Neural crest cell (in vitro differentiated cells): ENCODE measurements around the gene SPTBN5. TPM values are rescaled to one million over a fixed set of nuclear protein-coding genes. Genes with fewer than 3 reads are reported as not detected.

Experiments
- DNase-seq: peaks from one replicate; pipeline ENCODE4 v3.0.0; 2021; ENCODE audit warnings: low read depth, mixed read lengths, low spot score
- H3K27ac Mint-ChIP-seq: one replicate; pipeline ENCODE4 v1.8.0; 2021; ENCODE audit warnings: mild to moderate bottlenecking, mixed read lengths; ENCODE audit not compliant: unreplicated experiment
- H3K27me3 Mint-ChIP-seq: 2 replicates; pipeline ENCODE4 v1.8.0; 2021; ENCODE audit warnings: low read depth, mild to moderate bottlenecking, mixed read lengths
- H3K36me3 Mint-ChIP-seq: 2 replicates; pipeline ENCODE4 v1.8.0; 2021; ENCODE audit warnings: low read depth, mild to moderate bottlenecking, mixed read lengths
- H3K4me1 Mint-ChIP-seq: 2 replicates; pipeline ENCODE4 v1.8.0; 2021; ENCODE audit warnings: mixed read lengths
- H3K4me3 Mint-ChIP-seq: one replicate; pipeline ENCODE4 v1.8.0; 2021; ENCODE audit warnings: mild to moderate bottlenecking, mixed read lengths
- H3K9me3 Mint-ChIP-seq: 2 replicates; pipeline ENCODE4 v1.8.0; 2021; ENCODE audit warnings: mixed read lengths
- total RNA-seq: library from RNA; stranded (reverse); gene quantifications from 2 replicates; pipeline ENCODE4 v1.2.1, GENCODE V29; 2021
- TF ChIP-seq, protein P1 (sequence below): fragments of 200-600 bp; sonication (generic); conservative IDR thresholded peaks from 2 replicates; pipeline ENCODE4 v1.5.0; 2021; ENCODE audit warnings: antibody characterized with exemption, mild to moderate bottlenecking

The SPTBN5 gene
- total RNA-seq, 1 donor from 2014 or later, result 0.77 TPM

DNA sequence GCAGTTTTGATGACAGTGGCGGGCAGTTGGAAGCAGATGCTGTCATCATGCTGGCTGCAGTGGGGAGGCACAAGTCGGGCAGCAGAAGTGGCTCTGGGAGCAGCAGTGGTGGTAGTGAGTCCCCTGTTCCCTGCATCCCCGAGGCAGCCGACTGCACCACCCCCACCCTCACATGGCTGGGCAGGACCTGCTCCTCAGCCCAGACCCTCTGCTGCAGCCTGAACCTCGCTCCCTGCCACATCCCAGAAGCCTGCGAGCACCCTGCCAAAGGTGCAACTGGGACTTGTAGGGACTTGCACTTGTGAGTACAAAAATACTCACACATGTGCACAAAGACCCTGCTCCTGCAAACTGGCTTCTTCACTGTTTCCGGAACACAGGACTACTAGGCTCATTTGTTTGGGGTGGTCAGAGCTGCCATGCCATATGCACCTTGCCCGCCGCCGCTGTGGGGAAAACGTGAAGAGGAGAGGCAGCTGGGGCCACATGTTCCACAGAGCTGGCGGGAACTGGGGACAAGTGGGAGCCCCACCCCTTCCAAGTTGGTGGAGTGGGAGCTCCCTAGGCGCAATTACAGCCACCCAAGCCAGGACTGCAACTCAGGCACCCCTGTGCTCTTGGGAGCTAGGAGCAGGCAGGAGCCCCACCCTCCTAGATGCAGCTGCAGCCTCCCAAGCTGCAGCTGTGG is 63.8 kb downstream of the SPTBN5 start:
- Mint-ChIP-seq H3K36me3 (no peaks in the 10 kb centered on the region), H3K27ac (no peak overlapping the region), H3K4me1 (peaks cover 12% of the 10 kb centered on the region), H3K9me3 (no peaks in the 10 kb centered on the region), H3K27me3 (peaks cover 10% of the 10 kb centered on the region), H3K4me3 (peak overlapping the region; percentile 34)
- TF ChIP-seq, protein P1, sequence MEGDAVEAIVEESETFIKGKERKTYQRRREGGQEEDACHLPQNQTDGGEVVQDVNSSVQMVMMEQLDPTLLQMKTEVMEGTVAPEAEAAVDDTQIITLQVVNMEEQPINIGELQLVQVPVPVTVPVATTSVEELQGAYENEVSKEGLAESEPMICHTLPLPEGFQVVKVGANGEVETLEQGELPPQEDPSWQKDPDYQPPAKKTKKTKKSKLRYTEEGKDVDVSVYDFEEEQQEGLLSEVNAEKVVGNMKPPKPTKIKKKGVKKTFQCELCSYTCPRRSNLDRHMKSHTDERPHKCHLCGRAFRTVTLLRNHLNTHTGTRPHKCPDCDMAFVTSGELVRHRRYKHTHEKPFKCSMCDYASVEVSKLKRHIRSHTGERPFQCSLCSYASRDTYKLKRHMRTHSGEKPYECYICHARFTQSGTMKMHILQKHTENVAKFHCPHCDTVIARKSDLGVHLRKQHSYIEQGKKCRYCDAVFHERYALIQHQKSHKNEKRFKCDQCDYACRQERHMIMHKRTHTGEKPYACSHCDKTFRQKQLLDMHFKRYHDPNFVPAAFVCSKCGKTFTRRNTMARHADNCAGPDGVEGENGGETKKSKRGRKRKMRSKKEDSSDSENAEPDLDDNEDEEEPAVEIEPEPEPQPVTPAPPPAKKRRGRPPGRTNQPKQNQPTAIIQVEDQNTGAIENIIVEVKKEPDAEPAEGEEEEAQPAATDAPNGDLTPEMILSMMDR, result no peak
- no peak for DNase-seq

DNA sequence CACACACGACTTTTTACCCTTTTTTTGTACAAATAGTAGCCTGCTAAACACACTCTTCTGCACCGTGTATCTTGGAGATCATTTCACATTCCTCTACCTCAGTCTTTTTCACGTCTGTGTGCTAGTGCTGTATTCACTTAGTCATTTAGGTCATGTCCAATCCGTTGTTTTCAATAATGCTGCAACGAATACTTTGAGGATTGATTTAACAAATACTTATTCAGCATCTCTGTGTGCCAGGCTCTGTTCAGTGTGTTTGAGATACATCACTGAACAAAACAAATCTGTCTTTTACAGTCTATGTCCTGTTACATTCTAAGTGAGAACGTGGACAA is 65.1 kb downstream of the SPTBN5 start:
- H3K27ac Mint-ChIP-seq, result no peak overlapping the region
- no peak for DNase-seq
- H3K36me3 Mint-ChIP-seq, result no peaks in the 10 kb centered on the region
- peaks cover 12% of the 10 kb centered on the region for H3K4me1 Mint-ChIP-seq
- TF ChIP-seq, protein P1, result no peak
- no peaks in the 10 kb centered on the region for H3K9me3 Mint-ChIP-seq
- peaks cover 10% of the 10 kb centered on the region for H3K27me3 Mint-ChIP-seq
- H3K4me3 Mint-ChIP-seq, result peak overlapping the region; percentile 94

DNA sequence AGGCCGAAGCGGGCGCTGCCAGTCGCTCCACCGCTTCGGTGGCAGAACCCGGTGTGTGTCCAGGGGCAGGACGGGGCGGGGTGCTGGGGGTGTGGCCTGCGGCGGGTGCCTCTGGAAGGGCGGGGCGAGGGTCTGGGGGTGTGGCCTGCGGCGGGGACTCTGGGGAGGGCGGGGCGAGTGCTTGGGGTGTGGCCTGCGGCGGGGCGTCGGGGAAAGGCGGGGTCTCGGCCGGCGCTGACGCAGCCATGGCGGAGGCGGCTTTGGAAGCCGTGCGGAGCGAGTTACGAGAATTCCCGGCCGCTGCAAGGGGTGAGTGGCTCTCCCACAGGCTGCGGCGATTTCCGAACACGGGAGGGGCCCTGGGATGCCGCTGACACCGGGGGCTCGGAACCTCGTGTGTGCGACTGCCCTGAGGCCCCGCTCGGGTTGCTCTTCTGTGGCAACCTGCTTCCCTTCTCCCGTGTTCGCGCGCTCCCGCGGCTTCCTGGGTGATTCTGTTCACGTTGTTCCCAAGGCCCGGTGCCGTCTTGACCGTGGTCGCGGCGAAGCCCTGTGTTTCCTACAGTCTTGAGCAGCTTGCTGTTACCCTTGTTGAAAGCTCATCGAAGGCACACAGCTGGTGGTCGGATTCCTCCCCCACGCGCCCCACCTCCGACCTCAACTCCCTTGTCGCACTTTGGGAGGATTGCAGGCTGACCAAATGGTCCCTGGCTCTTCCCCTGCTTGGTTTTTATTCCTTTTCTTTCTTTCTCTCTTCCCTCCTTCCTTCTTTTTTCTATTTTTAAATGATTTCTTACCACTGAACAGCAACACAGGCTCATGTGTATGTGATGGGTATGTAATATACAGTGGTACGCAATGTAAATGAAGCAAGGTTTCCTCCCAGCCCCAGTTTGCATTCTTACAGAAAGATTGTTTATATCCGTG is 65.7 kb downstream of the SPTBN5 start, which contains the start of gene JMJD7:
Gene JMJD7 (plus strand): TSS at position 213 of the 927 bp plus-strand sequence. CDS start 33 bp downstream, at position 246.
- H3K27me3 Mint-ChIP-seq, result peaks cover 10% of the 10 kb centered on the region
- TF ChIP-seq, protein P1, result no peak

DNA sequence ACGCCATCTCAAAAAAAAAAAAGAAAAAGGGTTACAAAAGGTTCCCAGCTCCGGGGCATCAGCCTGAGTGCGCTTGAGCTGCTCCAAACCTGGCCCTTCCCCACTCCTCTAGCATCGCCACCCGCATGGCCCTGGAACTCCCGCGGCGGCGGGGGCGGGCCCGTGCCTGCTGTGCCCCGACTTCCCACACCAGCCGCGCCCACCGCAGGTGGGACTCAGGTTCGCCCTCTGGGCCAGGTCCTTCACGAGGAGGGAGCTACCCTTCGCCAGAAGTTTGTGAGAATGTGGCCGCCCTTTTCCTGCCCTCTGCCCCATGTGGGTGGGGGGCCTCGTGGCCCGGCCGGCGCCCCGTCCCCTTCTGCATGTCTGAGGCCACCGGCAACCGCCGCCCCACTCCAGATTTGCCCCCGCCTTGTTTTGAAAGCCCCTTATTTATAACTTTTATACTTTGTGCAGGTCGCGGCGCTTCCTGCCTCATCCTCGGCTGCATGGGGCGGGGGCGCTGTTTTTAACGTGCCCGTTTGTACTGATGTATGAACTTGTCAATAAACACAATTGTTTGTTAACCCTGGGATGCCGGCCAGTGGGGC is 66.5 kb downstream of the SPTBN5 start:
- TF ChIP-seq, protein P1, result no peak
- Mint-ChIP-seq H3K4me1 (peaks cover 12% of the 10 kb centered on the region), H3K4me3 (peak overlapping the region; percentile 94), H3K27ac (no peak overlapping the region), H3K36me3 (no peaks in the 10 kb centered on the region), H3K9me3 (no peaks in the 10 kb centered on the region), H3K27me3 (peaks cover 10% of the 10 kb centered on the region)
- no peak for DNase-seq

More for the DNA sequence above, 65.7 kb downstream of the SPTBN5 start, which contains the start of gene JMJD7:
- DNase-seq, result peak; percentile 96
- H3K4me1 Mint-ChIP-seq, result peaks cover 12% of the 10 kb centered on the region
- H3K9me3 Mint-ChIP-seq, result no peaks in the 10 kb centered on the region
- peak within 1 kb of the TSS; percentile 94 for H3K4me3 Mint-ChIP-seq
- H3K27ac Mint-ChIP-seq, result peak within 1 kb of the TSS; percentile 15
- no peaks in the 10 kb centered on the region for H3K36me3 Mint-ChIP-seq
